Head of caudate nucleus (tissue), 42 donors: ENCODE data around the gene CCR9.
A peak's percentile ranks its signal among the peaks of the same experiment; 100 is the strongest.

Experiments
- DNase-seq, 42 donors: peaks; one replicate each; pipeline versions ENCODE4 v3.0.0 to v3.0.0-alpha.2; 2020 to 2021; ENCODE audit warnings: mixed read lengths in 7 of 42
- intact Hi-C: fragments of 100-400 bp; cut with DNase I; formaldehyde crosslinking; loops from one replicate; pipeline ENCODE4 v1.15.0; 2022

Gene CCR9

DNA sequence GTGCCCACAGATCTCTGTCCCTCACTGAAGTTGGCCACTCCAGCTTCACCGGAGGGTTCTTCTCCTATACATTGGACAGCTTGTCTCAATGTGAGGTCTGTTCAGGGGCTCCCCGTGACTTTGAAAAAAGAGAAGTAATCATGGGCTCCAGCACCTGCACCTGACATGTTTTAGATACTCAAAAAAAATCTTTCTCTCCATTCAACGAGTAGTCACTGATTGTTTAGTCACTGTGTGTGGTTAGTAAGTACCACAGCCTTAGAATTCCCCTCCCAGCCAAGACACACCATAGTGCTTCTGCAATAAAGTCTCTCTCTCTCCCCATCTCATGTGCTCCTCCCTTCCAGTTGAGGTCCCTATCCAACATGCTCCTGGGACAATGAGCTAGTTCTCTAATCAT lies 18.6 kb downstream of the CCR9 start:
- intact Hi-C loops: no loop called here
- peak in 1 of 42 donors; percentile 14 for DNase-seq

DNA sequence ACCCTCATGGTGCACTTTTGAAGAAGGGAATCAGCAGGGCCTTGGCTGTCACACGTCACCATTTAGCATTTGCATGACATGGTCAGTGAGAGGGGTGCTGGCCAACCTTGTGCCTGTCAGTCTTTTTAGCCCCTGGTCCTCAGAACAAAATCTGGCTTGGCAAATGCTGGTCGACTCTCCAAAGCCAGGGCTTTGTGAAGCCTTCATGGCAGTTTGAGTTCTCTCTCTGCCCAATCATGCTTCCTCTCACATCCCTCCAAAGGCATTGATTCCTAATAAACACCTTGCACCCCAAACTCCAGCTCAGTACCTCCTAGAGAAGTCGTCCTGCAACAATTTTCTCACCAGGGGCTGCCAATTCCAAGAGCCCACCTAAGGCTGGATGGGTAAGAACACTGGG lies 19.4 kb downstream of the CCR9 start:
- peak in 1 of 42 donors; percentile 5 for DNase-seq
- intact Hi-C loops: no loop called here

DNA sequence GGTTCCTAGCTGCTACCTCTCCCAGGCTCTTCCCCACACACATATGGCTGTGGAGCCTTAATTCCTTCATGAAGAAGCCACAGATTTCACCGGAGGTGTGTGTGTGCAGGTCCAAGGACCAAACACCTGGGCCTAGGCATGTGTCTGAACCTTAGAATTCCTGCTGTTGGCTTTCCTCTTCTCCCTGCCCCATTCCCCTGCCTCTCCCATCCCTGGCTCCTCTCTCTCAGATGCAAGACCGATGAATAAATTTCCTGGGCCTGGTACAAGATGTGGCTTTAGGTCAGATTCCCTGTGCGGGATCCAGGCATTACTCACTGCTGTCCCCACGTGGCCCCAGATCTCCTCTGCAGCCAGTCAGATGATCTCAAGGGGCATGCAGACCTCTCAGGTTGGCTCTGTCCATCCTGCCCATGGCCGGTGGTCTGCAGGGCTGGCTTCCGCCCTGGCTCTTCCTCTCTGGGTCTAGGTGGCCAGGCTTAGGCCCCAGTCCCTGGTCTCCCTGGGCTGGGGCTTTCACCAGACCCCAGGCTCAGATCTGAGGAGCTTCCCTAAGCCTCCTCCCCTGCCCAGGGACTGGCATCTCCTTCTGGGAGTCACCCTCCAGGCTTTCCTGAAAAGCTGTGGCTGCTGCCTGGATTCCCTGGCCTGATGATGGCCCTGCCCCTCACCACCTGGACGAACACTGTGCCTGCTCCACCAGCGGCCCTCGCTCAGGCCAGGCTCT lies 20.5 kb downstream of the CCR9 start:
- intact Hi-C loops: no loop called here
- peak in 2 of 42 donors; percentile 18 to 32 for DNase-seq

DNA sequence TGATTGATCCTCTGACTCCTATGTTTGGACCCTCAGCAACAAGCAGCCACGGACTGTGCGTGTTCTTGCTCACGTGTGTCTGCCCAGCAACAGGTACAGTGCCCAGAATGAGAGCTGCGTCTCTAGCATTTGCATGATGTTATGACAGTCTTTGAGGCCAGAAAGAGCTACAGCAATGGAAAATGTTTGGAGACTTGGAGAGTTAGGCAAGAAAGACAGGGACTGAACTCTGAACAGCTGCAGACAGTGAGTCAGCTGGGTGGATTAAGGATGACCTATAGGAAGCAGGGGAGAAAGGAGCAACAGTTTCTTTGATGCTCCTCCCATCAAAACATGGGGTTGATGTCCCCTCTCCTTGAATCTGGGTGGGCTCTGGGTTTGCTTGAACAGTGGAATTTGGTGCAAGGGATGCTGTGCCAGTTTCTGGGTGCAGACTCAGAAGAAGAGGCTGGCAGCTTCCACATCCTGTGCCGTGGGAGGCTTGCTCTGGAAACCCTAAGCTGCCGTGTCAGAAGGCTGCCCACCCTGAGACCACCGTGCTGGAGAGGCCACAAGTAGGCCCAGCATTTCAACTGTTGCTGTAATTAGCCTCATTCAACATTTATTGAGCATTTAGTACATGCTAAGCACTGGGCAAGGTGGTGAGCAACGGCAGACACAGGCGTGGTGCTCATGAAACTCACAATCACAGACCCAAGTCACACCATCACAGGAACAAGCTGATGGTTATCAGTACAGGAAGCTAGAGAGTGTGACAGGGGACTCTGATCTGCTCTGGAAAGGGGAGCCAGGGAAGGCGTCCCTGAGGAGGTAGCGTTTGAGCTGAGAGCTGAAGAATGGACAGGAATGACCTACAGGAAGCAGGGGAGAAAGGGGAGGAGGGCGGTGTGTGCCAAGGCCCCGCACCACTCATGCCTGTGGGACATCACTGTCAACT lies 21.7 kb downstream of the CCR9 start:
- DNase-seq: peak in 1 of 42 donors; percentile 4
- intact Hi-C loops: no loop called here

DNA sequence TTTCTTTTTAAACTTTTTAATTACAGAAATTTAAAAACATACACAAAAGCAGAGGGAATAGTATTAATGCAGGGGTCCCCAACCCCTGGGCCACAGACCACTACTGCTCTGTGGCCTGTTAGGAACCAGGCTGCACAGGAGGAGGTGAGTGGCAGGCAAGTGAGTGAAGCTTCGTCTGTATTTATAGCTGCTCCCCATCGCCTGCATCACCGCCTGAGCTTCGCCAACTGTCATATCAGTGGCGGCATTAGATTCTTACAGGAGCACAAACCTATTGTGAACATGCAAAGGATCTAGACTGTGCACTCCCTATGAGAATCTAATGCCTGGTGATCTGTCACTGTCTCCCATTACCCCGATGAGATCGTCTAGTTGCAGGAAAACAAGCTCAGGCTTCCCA lies 22.4 kb downstream of the CCR9 start:
- DNase-seq: peak in 1 of 42 donors; percentile 9
- intact Hi-C loops: no loop called here

DNA sequence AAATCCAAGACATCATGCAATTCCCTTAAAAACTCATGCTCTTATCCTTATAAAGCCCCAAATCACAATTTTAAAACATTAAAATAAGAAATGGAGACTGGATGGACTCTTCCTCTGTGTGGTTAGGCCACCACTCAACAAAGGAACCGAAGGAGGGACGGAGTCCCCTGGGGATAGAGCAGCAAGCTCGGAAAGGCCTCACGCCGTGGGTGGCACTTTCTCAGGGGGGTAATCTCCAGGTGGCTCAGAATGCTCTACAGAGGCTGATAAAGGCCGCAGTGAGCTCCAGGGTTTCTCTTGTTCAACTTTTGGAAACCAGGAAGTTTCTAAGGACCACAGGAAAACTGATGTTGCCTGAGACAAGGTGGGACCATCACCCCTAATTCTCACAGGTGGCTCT lies 23.2 kb downstream of the CCR9 start:
- intact Hi-C loops: no loop called here
- no peak for DNase-seq

DNA sequence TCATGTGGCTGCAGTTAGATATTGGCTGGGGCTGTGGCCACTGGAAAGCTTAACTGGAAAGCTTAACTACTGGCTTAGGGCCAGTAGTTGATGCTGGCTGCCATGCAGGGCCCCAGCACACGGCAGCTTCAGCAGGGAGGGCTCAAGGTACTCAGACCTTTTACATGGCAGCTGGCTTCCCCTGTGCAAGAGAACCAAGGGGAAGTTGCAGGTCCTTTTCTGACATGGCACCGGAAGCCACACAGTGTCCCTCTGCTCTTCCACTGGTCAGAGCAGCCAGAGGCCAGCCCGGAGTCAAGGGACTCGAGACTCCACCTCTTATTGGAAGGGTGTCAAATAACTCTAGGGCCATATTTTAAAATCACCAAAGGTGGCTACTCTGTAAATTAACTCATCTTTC lies 24.5 kb downstream of the CCR9 start:
- DNase-seq: peak in 2 of 42 donors; percentile 3 to 12
- intact Hi-C loops: no loop called here

DNA sequence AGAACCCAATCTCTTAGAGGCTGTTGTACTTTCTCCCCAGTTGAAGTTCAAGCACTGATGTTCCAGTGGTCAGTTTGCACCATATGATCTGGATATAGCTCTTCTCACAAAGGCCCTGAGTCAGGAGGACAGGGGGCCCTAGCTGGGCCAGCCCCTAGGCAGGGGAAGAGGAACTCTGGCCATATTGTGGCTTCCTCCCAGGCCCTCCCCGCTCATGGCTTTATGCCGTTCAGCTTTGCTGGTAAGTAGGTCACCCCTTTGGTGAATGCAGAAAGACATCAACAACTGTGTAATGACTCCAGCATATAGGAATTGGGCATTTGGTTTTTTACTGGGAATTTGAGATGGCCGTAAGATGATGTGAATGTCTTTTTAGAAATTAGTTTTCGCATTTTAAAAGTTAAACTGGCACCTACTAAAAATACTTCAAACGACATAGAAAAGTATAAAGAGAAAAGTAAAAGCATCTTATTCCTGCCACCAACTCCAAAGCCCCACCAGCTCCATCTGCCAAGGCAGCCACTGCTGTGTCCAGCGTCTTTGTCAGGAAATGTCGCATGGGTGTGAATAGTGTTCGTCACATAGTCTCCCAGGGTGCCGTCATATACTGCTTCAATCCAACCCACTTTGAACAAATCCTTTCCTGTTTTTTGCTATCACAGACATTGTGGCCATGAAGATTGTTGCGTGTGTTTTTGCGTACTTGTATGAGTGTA lies 25.3 kb downstream of the CCR9 start:
- intact Hi-C loops: no loop called here
- peak in 1 of 42 donors; percentile 29 for DNase-seq

DNA sequence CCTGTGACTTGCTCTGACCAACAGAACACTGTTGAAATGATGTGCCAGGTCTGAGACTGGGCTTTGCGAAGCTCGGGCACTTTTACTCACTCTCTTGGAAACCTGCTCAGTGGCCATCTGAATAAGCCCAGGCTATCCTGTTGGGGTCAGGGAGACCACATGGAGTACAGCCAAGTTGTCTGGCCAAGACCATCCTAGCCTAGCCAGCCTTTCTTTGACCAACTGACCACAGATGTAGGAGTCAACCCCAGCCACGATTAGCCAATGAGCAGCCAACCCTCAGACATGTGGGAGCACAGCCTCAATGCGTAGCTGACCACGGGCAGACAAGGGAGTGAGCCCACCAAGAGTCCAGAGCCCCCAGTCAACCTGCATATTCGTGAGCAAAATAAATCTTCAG lies 26.1 kb downstream of the CCR9 start:
- intact Hi-C loops: no loop called here

DNA sequence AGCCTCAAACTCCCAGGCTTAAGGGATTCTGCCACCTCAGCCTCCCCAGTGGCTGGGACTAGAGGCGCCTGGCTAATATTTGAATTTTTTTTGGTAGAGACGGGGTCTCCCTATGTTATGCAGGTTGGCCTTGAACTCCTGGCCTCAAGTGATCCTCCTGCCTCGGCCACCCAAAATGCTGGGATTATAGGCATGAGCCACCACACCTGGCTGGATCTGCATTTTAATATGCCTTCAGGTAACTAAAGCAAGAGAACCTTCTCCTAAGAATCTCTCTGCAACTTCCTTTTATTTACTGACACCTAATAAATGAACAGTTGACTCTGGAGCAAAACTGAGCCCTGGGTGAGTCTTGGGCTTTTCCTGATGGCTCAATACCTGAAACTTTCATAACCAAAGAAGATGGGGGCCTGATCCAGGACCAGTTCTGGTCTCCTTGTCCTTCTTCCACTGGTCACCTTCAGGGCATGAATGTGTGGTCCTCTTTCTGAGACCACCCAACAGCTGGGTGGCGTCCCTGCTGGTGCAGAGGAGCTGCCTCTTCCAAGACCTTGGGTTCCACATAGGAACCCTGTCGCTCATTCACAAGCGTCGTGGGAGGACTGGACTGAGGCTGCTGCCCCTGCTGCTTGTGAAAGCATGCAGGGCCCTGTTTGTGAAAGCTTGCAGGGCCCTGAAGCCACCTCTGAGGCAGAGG lies 28.2 kb downstream of the CCR9 start:
- intact Hi-C loops: no loop called here
- DNase-seq: peak in 2 of 42 donors; percentile 7 to 15

More for the DNA sequence above, 26.1 kb downstream of the CCR9 start:
- DNase-seq: peak in 1 of 42 donors; percentile 20

DNA sequence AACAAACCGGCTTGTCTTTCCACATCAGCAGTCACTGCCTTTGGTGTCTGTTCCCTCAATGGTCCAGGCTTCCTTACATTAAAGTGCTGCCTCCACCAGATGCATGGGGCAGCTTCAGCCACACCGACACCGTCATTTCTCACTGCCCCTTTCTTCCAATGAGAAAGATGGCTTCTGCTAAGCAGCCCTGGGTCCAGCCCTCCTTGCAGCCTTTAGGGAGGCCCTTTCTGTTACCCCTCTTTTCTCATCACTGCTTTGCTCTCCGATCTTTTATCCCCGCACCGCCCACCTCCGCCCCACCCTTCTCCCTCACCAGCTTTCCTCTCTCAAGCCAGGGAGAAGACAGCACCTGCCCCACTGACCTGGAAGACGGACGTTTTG lies 28.7 kb downstream of the CCR9 start:
- intact Hi-C loops: no loop called here
- peak in 1 of 42 donors; percentile 10 for DNase-seq

DNA sequence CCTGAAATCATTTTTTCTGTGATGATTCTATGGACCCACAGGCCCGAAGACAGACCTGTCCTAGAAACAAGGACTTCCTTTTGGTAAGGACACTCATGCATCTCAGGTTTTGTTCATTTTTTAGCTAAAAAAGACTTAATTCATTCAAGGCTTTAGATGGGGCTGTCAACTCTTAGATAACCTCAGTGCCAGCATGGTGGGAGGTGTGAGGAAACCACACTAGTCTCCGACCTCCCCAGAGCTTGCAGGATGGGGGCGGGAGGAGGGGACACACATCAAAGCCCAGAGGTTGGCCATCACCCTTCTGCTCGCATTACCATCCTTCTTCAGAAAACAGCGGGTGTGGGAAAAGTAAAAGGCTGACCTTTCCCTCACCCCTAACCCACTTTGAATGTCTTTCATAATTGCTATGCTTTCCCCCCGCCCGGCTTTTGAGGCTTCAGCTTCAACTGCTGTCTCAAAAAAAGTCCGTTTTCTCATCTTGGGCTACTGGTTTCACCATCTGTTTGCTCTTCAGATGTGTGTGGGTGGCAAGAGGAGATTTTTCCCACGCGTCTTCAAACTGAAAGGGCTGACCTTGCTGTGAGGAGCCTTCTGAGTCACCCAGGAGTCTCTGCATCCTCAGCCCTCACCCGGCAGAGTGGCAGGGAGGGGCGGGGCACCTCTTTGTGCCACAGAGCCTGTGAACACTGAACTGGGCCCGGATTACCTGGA lies 29.3 kb downstream of the CCR9 start:
- intact Hi-C loops: no loop called here
- DNase-seq: peak in 1 of 42 donors; percentile 12

DNA sequence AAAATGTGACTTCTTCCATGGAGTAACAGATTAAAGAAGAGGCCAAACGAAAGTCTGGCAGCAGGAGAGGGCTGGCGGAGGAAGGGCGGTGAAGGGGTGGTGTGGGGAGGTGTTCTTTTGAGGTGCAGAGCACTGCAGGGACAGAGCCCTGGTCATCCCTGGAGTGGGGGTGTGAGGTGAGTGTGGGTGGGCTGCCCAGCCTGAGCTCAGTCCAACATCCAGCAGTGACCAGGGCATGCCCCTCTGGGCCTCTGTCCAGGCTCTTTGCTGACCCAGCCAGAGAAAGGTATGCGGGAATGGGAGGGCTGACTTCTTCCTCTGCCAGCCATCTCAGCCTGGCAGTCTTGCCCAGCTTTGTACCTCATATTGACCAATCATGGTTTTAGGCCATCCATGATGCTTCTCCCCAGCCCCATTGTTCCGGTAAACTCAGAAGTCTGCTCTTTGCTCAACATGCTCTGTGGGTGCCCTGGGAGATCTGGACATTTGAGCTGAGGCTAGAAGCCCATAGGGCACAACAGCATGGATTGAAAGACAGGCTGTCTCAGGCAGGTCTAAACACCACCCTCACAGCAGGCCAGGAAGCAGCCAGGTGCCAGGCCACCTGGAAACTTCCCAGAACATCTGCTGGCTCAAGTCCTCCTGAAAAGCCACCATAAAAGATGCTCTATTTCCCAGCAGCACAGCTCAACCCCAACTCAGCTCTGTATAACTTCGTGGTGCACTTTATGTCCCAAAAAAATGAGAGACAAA lies 31.0 kb downstream of the CCR9 start:
- intact Hi-C loops: no loop called here

DNA sequence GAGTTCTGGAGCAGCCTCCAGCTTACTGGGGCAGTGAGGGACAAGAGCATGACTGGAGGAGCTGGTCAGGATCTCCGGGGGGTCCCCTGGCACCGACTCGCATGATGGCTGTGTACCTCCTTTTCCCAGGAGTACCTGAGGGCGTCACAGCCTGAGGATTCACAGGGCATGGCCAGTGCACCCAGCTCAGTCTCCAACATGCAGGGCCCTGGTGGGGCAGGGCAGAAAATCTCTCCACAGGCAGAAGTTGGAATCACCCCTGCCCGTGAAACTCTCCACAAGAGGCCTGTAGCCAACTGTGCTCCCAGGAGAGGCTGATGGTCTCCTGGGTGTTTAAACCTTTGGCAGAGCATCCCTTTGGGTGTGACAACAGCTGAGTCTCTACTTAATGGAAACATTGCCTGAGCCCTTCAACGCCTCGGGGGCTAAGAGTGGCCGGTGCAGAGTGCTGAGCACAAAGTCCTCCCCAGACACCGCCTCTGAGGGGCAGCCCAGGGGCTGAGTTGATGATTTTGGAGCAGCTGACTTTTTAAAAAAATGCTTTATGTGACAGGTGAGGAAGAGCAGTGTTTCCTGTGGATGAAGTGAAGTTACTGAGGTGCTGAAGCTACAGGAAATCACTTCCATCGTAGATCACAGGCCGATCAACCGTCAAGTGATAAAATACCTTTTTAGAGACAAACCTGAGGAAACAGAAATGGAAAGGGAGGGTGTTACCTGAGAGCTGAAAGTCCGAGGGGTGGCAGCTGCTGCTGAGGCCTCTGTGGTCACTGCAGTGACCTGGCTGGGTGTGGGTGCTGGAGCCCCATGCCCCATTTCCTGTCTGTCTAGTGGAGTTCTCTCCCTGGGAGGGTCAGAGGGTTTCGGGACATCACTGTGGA lies 35.1 kb downstream of the CCR9 start:
- intact Hi-C loops: no loop called here
- DNase-seq: no peak

More for the DNA sequence above, 31.0 kb downstream of the CCR9 start:
- peak in 1 of 42 donors; percentile 18 for DNase-seq

DNA sequence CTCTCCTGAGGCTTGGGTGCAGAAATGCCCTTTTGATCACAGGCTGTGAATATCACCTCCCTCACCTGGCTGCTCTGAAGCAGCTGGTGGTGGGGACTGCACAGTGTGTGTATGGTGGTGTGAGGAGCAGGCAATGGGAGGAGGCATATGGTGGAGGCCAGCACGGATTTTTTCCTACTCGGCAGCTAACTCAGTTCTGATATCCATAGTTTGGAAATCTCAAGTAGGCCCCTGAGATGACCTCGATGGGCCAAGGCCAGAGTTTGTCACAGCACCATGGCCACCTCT lies 35.6 kb downstream of the CCR9 start:
- no peak for DNase-seq
- intact Hi-C loops: no loop called here

DNA sequence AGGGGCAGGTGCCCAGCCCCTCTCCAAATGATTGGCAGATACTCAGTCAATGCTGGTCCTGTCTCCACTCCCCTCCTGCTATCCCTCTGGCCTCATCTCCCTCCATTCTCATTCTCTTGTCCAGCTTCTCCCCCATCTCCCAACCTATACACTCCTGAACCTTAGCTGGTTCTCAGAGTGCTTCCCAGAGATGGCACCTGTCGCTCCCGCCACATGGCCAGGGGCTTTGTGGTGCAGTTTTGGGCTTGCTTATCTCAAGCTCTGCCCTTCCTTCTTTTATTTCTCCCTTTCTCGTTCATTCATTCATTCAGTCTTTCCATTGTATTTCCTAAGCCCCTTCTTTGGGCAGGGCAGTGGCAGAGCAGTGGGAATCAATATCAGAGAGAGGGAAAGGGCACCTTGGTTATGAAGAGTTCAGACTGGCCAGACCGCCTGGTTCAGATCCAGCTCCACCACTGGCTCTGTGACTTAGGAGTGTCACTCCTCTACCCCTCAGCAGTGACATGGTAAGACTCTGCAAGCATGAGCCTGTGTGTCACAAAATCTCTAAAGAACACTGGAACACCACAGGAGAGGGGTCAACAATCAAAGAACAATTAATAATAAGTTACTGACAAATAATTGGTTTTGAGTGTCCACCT lies 36.7 kb downstream of the CCR9 start:
- intact Hi-C loops: no loop called here
- no peak for DNase-seq
